B cell (primary cell): Measurements from ENCODE around the gene CAPN11.

Experiments
- EZH2 ChIP-seq: IDR thresholded peaks from 2 replicates; pipeline ENCODE4 v1.6.1; 2012; ENCODE audit warnings: borderline replicate concordance, low read depth, mild to moderate bottlenecking, moderate library complexity, low read length; ENCODE audit not compliant: insufficient read depth, poor library complexity, severe bottlenecking
- TF ChIP-seq, protein P1 (sequence below): fragments of 200-600 bp; IDR thresholded peaks from one replicate; pipeline ENCODE4 v1.8.0; 2022; ENCODE audit warnings: antibody characterized with exemption, mild to moderate bottlenecking

DNA sequence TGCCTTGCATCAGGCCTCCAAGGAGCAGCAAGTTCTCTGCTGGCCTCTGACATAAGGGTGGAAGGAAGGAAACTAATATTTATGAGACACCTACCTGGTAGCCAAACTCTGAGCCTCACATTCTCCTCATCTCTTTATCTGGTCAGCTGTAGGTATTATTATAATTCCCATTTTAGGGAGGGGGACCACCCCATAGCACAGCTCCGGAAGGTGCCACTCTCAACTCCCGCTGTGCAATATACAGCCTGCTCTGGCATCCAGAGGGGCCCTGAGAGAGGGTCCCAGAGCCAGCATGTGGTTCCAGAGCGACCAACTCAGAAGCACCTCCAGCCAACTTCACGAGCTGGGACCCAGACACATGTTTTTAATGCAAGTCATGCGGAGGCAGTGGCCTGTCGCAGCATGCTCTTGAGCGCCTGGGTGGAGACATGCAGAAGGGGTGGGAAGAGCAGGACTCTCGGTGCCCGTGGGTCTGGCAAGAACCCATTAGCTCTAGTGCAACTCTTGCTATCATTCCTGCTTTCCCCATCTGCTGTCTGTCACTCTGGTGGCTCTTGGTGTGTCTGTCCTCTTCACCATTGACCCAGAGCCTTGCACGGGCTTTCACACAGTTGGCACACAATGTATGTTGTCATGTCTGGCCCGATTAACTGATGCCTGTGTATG is 43.2 kb downstream of the CAPN11 start:
- TF ChIP-seq, protein P1, sequence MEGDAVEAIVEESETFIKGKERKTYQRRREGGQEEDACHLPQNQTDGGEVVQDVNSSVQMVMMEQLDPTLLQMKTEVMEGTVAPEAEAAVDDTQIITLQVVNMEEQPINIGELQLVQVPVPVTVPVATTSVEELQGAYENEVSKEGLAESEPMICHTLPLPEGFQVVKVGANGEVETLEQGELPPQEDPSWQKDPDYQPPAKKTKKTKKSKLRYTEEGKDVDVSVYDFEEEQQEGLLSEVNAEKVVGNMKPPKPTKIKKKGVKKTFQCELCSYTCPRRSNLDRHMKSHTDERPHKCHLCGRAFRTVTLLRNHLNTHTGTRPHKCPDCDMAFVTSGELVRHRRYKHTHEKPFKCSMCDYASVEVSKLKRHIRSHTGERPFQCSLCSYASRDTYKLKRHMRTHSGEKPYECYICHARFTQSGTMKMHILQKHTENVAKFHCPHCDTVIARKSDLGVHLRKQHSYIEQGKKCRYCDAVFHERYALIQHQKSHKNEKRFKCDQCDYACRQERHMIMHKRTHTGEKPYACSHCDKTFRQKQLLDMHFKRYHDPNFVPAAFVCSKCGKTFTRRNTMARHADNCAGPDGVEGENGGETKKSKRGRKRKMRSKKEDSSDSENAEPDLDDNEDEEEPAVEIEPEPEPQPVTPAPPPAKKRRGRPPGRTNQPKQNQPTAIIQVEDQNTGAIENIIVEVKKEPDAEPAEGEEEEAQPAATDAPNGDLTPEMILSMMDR: no peak
- TF ChIP-seq EZH2: no peak
